SJCRH30 (cell line): Measurements from ENCODE around the gene RSPRY1. TPM values are rescaled to one million over a fixed set of nuclear protein-coding genes. Genes with fewer than 3 reads are reported as not detected.

Experiments used
- DNase-seq, 2 experiments: peaks; one replicate each; pipeline ENCODE4 v3.0.0-alpha.2; 2015 to 2020
- H3K27ac ChIP-seq: fragments of 250-450 bp; sonication (Bioruptor Pico); 2 replicates; pipeline ENCODE4 v1.5.1; 2020; ENCODE audit warnings: mild to moderate bottlenecking, moderate library complexity
- H3K27me3 ChIP-seq: fragments of 250-450 bp; sonication (Bioruptor Pico); 2 replicates; pipeline ENCODE4 v1.5.1; 2020; ENCODE audit warnings: mild to moderate bottlenecking, moderate library complexity
- H3K36me3 ChIP-seq: fragments of 250-450 bp; sonication (Bioruptor Pico); 2 replicates; pipeline ENCODE4 v1.5.1; 2020; ENCODE audit warnings: mild to moderate bottlenecking, moderate library complexity
- H3K4me1 ChIP-seq: fragments of 250-450 bp; sonication (Bioruptor Pico); 2 replicates; pipeline ENCODE4 v1.5.1; 2020; ENCODE audit warnings: mild to moderate bottlenecking, moderate library complexity
- H3K4me3 ChIP-seq: fragments of 250-450 bp; sonication (Bioruptor Pico); 2 replicates; pipeline ENCODE4 v1.5.1; 2020; ENCODE audit warnings: mild to moderate bottlenecking, moderate library complexity
- H3K9me3 ChIP-seq: fragments of 250-450 bp; sonication (Bioruptor Pico); replicated peaks from 2 replicates; pipeline ENCODE4 v1.5.1; 2020; ENCODE audit warnings: mild to moderate bottlenecking, moderate library complexity
- total RNA-seq: library from RNA; depleted of rRNA; stranded (reverse); fragments of >200 nt; shearing (Covaris generic); gene quantifications from 2 replicates; pipeline ENCODE4 v1.2.3, GENCODE V29; 2014

Gene RSPRY1
- total RNA-seq, 1 experiment from 2014 or later = 49.9 TPM

GRCh38 chr16:57236022-57236350 lies 49.9 kb downstream of the RSPRY1 start:
- Histone ChIP-seq H3K4me3 (no peak overlapping the region), H3K9me3 (no peaks in the 10 kb centered on the region), H3K27me3 (no peaks in the 10 kb centered on the region), H3K36me3 (peaks cover 90% of the 10 kb centered on the region), H3K27ac (no peak overlapping the region), H3K4me1 (no peaks in the 10 kb centered on the region)
- DNase-seq = no peak

- Histone ChIP-seq H3K4me1 (no peaks in the 10 kb centered on the region), H3K4me3 (no peak overlapping the region), H3K27me3 (no peaks in the 10 kb centered on the region), H3K27ac (no peak overlapping the region), H3K9me3 (no peaks in the 10 kb centered on the region), H3K36me3 (peaks cover 64% of the 10 kb centered on the region)
- no peak for DNase-seq
Measured at GRCh38 chr16:57238682-57239081, 52.6 kb downstream of the RSPRY1 start.

- H3K36me3 ChIP-seq = peaks cover 60% of the 10 kb centered on the region
- no peak overlapping the region for H3K27ac ChIP-seq
- DNase-seq = no peak
- H3K4me3 ChIP-seq = no peak overlapping the region
- no peaks in the 10 kb centered on the region for H3K27me3 ChIP-seq
- H3K4me1 ChIP-seq = no peaks in the 10 kb centered on the region
- no peaks in the 10 kb centered on the region for H3K9me3 ChIP-seq
Measured at GRCh38 chr16:57239107-57239506, 53.0 kb downstream of the RSPRY1 start.

GRCh38 chr16:57240851-57241250 lies 54.7 kb downstream of the RSPRY1 start:
- Histone ChIP-seq H3K27me3 (no peaks in the 10 kb centered on the region), H3K4me1 (peaks cover under 1% of the 10 kb centered on the region), H3K4me3 (no peak overlapping the region), H3K9me3 (no peaks in the 10 kb centered on the region), H3K27ac (no peak overlapping the region), H3K36me3 (peaks cover 42% of the 10 kb centered on the region)
- no peak for DNase-seq

GRCh38 chr16:57242650-57243049 lies 56.5 kb downstream of the RSPRY1 start:
- peaks cover 5% of the 10 kb centered on the region for H3K4me1 ChIP-seq
- H3K4me3 ChIP-seq = no peak overlapping the region
- H3K36me3 ChIP-seq = peaks cover 27% of the 10 kb centered on the region
- no peak for DNase-seq
- H3K9me3 ChIP-seq = no peaks in the 10 kb centered on the region
- H3K27ac ChIP-seq = no peak overlapping the region
- H3K27me3 ChIP-seq = no peaks in the 10 kb centered on the region

DNA sequence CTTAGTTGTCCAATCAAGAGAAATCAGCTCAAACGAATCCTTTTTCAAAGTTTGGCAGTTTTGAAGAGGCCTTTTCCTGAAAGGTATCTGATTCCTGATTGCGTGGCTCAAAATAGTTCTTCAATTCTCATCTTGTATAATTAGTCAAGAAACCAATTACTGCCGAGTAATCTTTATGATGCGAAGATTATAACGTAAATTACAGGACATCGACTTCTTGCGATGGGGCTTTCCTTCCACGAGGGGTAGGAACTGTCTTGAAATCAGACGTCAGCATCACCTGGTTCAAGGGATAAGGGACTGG lies 58.3 kb downstream of the RSPRY1 start:
- no peaks in the 10 kb centered on the region for H3K27me3 ChIP-seq
- DNase-seq = no peak
- no peaks in the 10 kb centered on the region for H3K9me3 ChIP-seq
- peak overlapping the region; percentile 84 for H3K4me3 ChIP-seq
- peak overlapping the region; percentile 1; the same call in 1 of the 2 replicates for H3K27ac ChIP-seq
- peaks cover 13% of the 10 kb centered on the region for H3K36me3 ChIP-seq
- peaks cover 5% of the 10 kb centered on the region for H3K4me1 ChIP-seq

DNA sequence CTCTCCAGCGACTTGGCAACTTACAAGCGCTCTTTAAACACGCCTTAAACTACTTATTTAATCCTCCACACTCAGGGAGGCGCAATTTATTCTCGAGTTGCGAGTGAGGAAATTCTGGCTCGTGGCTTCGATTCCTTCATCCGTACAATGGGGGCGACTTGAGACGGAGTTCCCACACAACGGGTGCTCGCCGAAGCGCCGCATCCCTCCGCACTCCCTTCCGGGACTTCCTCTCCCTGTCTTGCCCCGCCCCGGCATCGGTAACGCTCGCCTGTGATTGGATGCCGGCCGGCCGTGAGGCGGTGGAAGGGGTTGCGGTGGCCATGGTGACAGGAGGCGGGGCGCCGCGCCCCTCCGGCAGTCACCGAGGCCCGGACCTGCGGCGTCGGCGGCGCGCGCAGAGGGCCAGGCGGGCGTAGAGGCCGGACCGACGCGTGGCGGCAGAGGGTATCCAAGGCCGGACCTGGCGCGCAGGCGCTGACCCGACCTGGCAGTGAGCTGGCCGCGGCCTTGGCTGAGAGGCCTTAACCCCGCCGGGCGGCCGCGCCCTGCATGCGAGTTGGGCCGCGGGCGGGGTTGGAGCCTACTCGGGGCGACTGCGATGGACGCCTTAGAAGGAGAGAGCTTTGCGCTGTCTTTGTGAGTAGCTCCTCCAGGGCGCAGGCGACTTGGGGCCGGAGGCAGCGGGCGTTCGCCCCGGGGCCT lies 58.8 kb downstream of the RSPRY1 start, which contains the start of gene ARL2BP:
ARL2BP (plus strand) TSS at position 493 of the 705 bp plus-strand sequence; CDS start at position 602, 109 bp downstream.
- H3K36me3 ChIP-seq = peaks cover 8% of the 10 kb centered on the region
- H3K9me3 ChIP-seq = no peaks in the 10 kb centered on the region
- H3K4me1 ChIP-seq = peaks cover 5% of the 10 kb centered on the region
- peak within 1 kb of the TSS; percentile 84 for H3K4me3 ChIP-seq
- DNase-seq = peak; percentile 99
- H3K27me3 ChIP-seq = no peaks in the 10 kb centered on the region
- H3K27ac ChIP-seq = peak within 1 kb of the TSS; percentile 64

DNA sequence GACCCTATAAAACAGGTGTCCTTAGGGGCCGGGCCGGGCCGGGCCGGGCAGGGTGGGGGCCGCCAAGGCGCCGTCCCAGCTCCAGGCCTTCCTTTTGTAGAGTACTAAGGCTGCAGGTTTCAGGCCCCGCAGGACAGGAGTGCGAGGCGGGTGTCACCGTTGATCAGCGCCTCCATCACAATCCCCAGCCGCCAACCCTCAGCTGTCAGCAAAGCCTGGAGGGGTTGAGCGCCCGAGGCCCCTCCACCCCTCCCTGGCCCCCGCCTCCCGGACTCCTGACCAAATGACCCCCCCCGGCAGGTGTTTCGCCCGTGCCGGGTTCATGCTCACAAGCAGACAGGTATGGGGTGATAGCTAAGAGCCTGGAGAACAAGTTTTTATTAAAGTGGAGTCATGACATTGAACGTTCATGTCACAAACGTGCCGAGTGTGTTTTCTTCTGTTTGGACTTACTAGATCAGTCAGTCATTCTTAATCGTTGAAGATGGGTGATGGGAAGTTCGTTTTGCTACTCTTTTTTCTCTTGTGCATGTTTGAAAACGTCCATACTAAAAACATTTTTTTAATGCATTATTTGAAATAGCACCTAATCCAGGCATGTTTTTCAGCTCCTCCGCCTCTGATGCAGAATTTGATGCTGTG lies 59.5 kb downstream of the RSPRY1 start:
- Histone ChIP-seq H3K4me3 (peak overlapping the region; percentile 84), H3K27me3 (no peaks in the 10 kb centered on the region), H3K27ac (peak overlapping the region; percentile 64), H3K4me1 (peaks cover 5% of the 10 kb centered on the region), H3K9me3 (no peaks in the 10 kb centered on the region), H3K36me3 (peaks cover 7% of the 10 kb centered on the region)
- no peak for DNase-seq

GRCh38 chr16:57251352-57251751 lies 65.2 kb downstream of the RSPRY1 start:
- no peak for DNase-seq
- Histone ChIP-seq H3K9me3 (no peaks in the 10 kb centered on the region), H3K4me3 (no peak overlapping the region), H3K4me1 (no peaks in the 10 kb centered on the region; the same call in 1 of the 2 replicates), H3K27me3 (no peaks in the 10 kb centered on the region), H3K36me3 (peaks cover 20% of the 10 kb centered on the region), H3K27ac (no peak overlapping the region)

DNA sequence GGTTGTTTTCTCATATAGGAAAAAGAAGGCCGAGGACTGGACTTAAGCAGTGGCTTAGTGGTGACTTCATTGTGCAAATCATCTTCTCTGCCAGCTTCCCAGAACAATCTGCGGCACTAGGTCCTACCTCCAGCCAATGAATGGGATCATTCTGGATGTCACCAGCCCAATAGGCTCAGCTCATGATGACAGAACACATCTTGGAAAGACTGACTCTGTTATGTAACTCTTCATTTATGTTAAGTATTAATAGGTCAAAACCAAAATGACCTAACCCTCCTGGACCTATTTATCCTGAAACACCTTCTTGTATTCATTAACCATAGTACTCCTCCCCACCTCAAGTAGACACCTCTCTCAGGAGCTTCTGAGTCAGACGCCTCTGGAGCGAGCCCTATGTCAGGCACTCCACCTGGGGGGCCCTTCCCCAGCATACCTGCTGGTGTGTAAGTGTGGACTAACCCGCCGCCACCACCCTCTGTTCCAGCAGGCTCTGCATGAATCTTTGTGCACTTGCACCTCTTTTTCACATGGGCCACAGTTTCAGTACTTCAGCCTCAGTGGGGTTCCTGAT lies 66.1 kb downstream of the RSPRY1 start:
- Histone ChIP-seq H3K9me3 (no peaks in the 10 kb centered on the region), H3K4me1 (no peaks in the 10 kb centered on the region), H3K27ac (no peak overlapping the region), H3K36me3 (peaks cover 20% of the 10 kb centered on the region), H3K4me3 (no peak overlapping the region), H3K27me3 (no peaks in the 10 kb centered on the region)
- no peak for DNase-seq

- no peaks in the 10 kb centered on the region for H3K27me3 ChIP-seq
- H3K9me3 ChIP-seq = no peaks in the 10 kb centered on the region
- DNase-seq = no peak
- no peak overlapping the region for H3K4me3 ChIP-seq
- H3K27ac ChIP-seq = no peak overlapping the region
- H3K4me1 ChIP-seq = no peaks in the 10 kb centered on the region
- H3K36me3 ChIP-seq = peaks cover 19% of the 10 kb centered on the region
Measured at GRCh38 chr16:57253466-57253865, 67.3 kb downstream of the RSPRY1 start.

DNA sequence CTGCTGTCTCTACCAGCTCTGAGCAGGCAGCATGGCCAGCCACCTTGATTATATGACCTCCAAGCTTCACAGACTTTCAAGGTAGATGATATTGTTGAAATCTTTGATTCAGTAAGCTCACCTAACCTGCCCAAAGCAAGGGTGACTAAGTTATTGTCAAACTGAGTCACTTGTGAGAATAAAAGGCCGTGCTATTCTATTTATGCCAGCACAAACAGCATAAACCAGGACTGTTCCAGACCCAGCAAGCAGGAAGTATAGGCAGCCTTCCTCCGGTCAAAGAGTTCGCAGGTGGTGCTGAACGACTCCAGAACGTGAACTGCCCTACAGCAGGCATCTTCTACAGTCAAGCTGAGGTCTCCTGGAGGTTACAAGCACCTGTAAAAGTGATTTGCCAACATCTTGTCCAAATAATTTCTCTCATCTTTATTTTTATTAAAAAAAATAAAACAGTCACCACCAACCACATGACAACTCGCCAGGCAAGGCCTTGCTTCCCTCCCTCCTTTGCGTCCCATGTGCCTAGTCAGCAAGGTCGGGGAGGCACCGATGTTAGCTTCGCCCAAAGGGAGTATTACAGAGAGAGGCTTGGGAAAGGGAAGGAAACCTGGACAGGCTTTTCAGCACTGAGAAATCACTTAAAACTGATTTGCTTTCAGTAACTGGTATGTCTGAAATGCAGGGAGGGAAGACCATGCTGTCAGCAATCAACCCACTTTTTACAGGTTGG lies 69.7 kb downstream of the RSPRY1 start:
- H3K36me3 ChIP-seq = peaks cover 11% of the 10 kb centered on the region
- DNase-seq = no peak
- no peak overlapping the region for H3K4me3 ChIP-seq
- peaks cover 3% of the 10 kb centered on the region; the same call in 1 of the 2 replicates for H3K4me1 ChIP-seq
- H3K9me3 ChIP-seq = no peaks in the 10 kb centered on the region
- H3K27me3 ChIP-seq = no peaks in the 10 kb centered on the region
- H3K27ac ChIP-seq = no peak overlapping the region

DNA sequence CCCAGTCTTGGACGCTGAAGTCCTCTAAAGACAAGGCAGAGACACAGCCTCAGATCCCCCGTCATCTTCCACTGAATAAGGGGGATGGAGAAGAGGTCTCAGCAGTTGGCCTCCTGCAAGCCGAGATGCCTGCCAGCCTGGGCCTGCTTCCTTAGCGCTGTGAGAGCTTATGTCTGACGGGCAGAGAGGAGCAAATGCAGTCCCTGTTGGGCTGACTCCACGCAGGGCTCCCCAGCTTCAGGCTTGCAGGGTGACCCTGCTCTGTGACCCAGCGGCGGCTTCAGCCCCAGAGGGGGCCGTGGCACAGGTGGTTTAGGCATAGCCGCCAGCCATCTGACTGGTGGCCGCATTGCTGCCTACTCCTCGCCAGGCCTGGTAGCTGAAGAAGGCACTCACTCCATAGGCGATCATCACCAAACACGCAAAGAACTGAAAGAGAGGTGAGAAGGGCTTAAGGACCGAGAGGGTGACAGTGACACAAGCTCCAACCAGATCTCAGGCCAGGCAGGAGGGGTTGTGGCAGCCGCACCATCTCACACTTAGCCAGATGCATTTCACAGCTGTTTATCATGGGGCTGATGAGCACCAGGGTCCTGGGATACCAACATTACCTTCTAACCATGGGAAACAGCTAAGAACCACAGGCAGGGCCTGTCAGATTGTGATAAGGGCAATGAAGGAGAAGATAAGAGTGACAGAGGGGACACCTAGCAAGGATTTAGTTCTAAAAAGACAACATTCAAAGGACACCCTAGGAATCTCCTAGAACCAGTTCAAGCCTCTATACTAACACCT lies 70.7 kb downstream of the RSPRY1 start:
- DNase-seq = no peak
- peaks cover 3% of the 10 kb centered on the region; the same call in 1 of the 2 replicates for H3K4me1 ChIP-seq

DNA sequence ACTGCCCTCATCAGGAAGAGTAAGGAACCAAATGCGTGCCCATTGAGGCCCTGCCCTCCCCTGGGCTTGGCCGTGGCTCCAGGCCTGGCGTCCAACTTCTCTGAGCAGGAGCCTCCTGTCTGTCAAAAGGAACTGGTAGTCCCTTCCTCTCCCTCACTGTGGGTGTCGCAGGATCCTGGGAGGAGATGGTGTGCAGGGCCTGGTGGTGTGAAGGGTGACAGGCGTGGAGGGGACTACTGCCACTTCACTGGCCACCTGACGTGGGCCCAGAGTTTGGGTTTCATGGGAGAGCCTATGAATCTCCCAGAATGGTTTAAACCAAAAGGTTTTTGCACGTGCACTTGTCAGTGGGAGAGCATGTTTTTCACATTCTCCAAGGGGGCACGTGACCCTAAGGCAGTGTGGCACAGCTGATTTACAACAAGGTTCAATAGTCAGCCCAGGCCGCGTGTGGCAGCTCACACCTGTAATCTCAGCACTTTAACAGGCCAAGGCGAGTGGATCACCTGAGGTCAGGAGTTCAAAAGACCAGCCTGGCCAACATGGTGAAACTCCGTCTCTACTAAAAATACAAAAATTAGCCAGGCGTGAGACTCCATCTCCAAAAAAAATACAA lies 71.4 kb downstream of the RSPRY1 start:
- Histone ChIP-seq H3K27me3 (no peaks in the 10 kb centered on the region), H3K4me1 (peaks cover 3% of the 10 kb centered on the region; the same call in 1 of the 2 replicates), H3K4me3 (no peak overlapping the region), H3K9me3 (no peaks in the 10 kb centered on the region), H3K36me3 (no peaks in the 10 kb centered on the region; the same call in none of the 2 replicates), H3K27ac (no peak overlapping the region)
- DNase-seq = no peak

More for the DNA sequence above, 70.7 kb downstream of the RSPRY1 start:
- Histone ChIP-seq H3K27ac (no peak overlapping the region), H3K9me3 (no peaks in the 10 kb centered on the region), H3K4me3 (no peak overlapping the region), H3K27me3 (no peaks in the 10 kb centered on the region), H3K36me3 (peaks cover 5% of the 10 kb centered on the region)
